ENCODE measurements around the gene SLC47A2. TPM values are rescaled to one million over a fixed set of nuclear protein-coding genes. Genes with fewer than 3 reads are reported as not detected.
A peak's percentile ranks its signal among the peaks of the same experiment; 100 is the strongest.
"Not testable (repeated sequence)": the region's sequence is repeated elsewhere in the genome, so short reads cannot be mapped to it uniquely, and the experiment has no call there.

The SLC47A2 gene
- total RNA-seq, 1 donor from 2014 or later, result not detected

- ATAC-seq (ENCODE audit: poor library complexity); intact Hi-C loops (cut with DNase I); DNase-seq: not testable (repeated sequence)
These were observed 31.3 kb downstream of the SLC47A2 start for GRCh38 chr17:19684909-19685580.

- intact Hi-C loops (cut with DNase I), result no loop called here
- ATAC-seq (ENCODE audit: poor library complexity) (no peak), DNase-seq (no peak)
These were observed 33.3 kb downstream of the SLC47A2 start for GRCh38 chr17:19683117-19683516.

GRCh38 chr17:19678581-19679453 is 37.6 kb downstream of the SLC47A2 start:
- intact Hi-C loops (cut with DNase I), result no loop called here
- no peak for DNase-seq
- ATAC-seq (ENCODE audit: poor library complexity), result no peak

- ATAC-seq (ENCODE audit: poor library complexity) (no peak), DNase-seq (no peak)
- intact Hi-C loops (cut with DNase I), result no loop called here
These were observed 38.5 kb downstream of the SLC47A2 start for GRCh38 chr17:19677736-19678379.

- ATAC-seq (ENCODE audit: poor library complexity), result no peak
- intact Hi-C loops (cut with DNase I), result no loop called here
These were observed 39.5 kb downstream of the SLC47A2 start for GRCh38 chr17:19676896-19677295.

GRCh38 chr17:19673623-19674022 is 42.8 kb downstream of the SLC47A2 start:
- no peak for ATAC-seq (ENCODE audit: poor library complexity)
- intact Hi-C loops (cut with DNase I), result no loop called here

More at GRCh38 chr17:19676896-19677295, 39.5 kb downstream of the SLC47A2 start:
- no peak for DNase-seq

GRCh38 chr17:19672009-19672750 is 44.2 kb downstream of the SLC47A2 start:
- ATAC-seq (ENCODE audit: poor library complexity) (peak; percentile 98), DNase-seq (peak; percentile 61)
- intact Hi-C loops (cut with DNase I), result no loop called here

More at GRCh38 chr17:19673623-19674022, 42.8 kb downstream of the SLC47A2 start:
- DNase-seq, result no peak

GRCh38 chr17:19671433-19671832 is 45.0 kb downstream of the SLC47A2 start:
- DNase-seq, result no peak
- peak; percentile 59 for ATAC-seq (ENCODE audit: poor library complexity)
- intact Hi-C loops (cut with DNase I), result no loop called here

- no peak for DNase-seq
These were observed 45.5 kb downstream of the SLC47A2 start for GRCh38 chr17:19670908-19671307.

GRCh38 chr17:19669680-19670079 is 46.7 kb downstream of the SLC47A2 start:
- DNase-seq; ATAC-seq (ENCODE audit: poor library complexity); intact Hi-C loops (cut with DNase I): not testable (repeated sequence)

More at GRCh38 chr17:19670908-19671307, 45.5 kb downstream of the SLC47A2 start:
- no peak for ATAC-seq (ENCODE audit: poor library complexity)
- intact Hi-C loops (cut with DNase I), result no loop called here

GRCh38 chr17:19664821-19665181 is 51.6 kb downstream of the SLC47A2 start:
- DNase-seq (no peak), ATAC-seq (ENCODE audit: poor library complexity) (no peak)
- intact Hi-C loops (cut with DNase I), result no loop called here

- peak; percentile 93 for ATAC-seq (ENCODE audit: poor library complexity)
- DNase-seq, result peak; percentile 49
- intact Hi-C loops (cut with DNase I), result no loop called here
These were observed 52.1 kb downstream of the SLC47A2 start for GRCh38 chr17:19664136-19664820.

GRCh38 chr17:19663097-19663496 is 53.3 kb downstream of the SLC47A2 start:
- ATAC-seq (ENCODE audit: poor library complexity) (no peak), DNase-seq (no peak)
- intact Hi-C loops (cut with DNase I), result no loop called here

- intact Hi-C loops (cut with DNase I), result no loop called here
- ATAC-seq (ENCODE audit: poor library complexity), result no peak
- no peak for DNase-seq
These were observed 55.3 kb downstream of the SLC47A2 start for GRCh38 chr17:19661121-19661520.

- no peak for DNase-seq
- no peak for ATAC-seq (ENCODE audit: poor library complexity)
- intact Hi-C loops (cut with DNase I), result no loop called here
These were observed 56.0 kb downstream of the SLC47A2 start for GRCh38 chr17:19660219-19660870.

- intact Hi-C loops (cut with DNase I), result no loop called here
- DNase-seq, result no peak
- ATAC-seq (ENCODE audit: poor library complexity), result no peak
These were observed 56.8 kb downstream of the SLC47A2 start for GRCh38 chr17:19659366-19660177.
